ENCODE measurements around the gene TMCO1.
"Not testable (repeated sequence)": the region's sequence is repeated elsewhere in the genome, so short reads cannot be mapped to it uniquely, and the experiment has no call there.

TMCO1 gene

GRCh38 chr1:165747632-165748447, 20.8 kb downstream of the TMCO1 start:
- no peak for DNase-seq (ENCODE audit: low read depth in 2 of 2, low spot score in 1 of 2)

- not testable (repeated sequence) for DNase-seq (ENCODE audit: low read depth in 2 of 2, low spot score in 1 of 2)
These were observed 23.8 kb downstream of the TMCO1 start for GRCh38 chr1:165744913-165745312.

DNA sequence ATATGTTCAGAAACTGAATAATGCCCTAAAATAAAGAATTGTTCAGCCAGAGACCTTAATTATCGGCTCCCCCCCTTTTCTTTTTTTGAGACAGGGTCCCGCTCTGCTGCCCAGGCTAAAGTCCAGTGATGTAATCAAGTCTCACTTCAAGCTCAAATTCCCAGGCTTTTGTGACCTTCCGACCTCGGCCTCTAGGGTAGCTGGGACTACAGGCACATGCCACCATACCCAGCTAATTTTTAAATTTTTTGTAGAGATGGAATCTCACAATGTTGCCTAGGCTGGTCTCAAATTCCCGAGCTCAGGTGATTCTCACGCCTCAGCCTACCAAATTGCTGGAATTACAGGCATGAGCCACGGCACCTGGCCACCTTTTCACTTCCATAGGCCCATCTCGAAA, 26.5 kb downstream of the TMCO1 start:
- no peak for DNase-seq (ENCODE audit: low read depth in 2 of 2, low spot score in 1 of 2)

- no peak for DNase-seq (ENCODE audit: low read depth in 2 of 2, low spot score in 1 of 2)
These were observed 29.9 kb downstream of the TMCO1 start for GRCh38 chr1:165738794-165739193.

DNA sequence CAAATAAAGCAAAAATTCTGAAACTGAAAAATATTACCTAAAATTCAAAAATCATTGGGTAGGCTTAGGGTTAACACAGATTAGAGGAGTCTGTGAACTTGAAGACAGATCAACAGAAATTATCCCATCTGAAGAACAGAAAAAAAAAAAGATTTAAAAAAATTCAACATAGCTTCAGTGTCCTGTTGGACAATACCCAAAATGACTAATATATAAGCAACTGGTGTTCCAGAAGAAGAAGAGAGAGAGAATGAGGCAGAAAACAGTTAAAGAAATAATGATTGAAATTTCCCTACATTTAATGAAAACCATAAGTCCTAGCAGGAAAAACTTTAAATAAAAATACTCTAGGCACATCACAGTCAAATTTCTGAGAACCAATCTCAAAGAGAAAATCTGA, 31.5 kb downstream of the TMCO1 start:
- no peak for DNase-seq (ENCODE audit: low read depth in 2 of 2, low spot score in 1 of 2)

- DNase-seq (ENCODE audit: low read depth in 2 of 2, low spot score in 1 of 2), result no peak
These were observed 33.8 kb downstream of the TMCO1 start for GRCh38 chr1:165734906-165735305.

DNA sequence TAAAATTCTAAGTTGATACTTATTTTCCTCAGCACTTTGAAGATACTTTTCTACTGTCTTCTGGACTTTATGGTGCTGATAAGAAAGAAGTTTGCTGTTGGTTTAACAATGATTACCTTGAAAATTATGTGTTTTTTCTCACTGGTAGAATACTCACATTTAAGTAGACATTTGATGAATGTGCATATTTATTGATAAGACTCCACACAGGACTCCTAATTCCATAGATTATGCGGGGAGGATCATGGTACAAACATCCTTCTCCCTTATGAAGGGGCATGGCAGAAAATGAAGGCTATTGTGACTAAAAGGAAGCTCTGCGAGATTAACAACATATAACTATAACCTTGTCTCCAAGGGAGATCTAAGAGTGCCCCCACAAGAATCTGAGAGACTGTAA, 41.8 kb downstream of the TMCO1 start:
- DNase-seq (ENCODE audit: low read depth in 2 of 2, low spot score in 1 of 2), result no peak

GRCh38 chr1:165726169-165726568, 42.5 kb downstream of the TMCO1 start:
- no peak for DNase-seq (ENCODE audit: low read depth in 2 of 2, low spot score in 1 of 2)

DNA sequence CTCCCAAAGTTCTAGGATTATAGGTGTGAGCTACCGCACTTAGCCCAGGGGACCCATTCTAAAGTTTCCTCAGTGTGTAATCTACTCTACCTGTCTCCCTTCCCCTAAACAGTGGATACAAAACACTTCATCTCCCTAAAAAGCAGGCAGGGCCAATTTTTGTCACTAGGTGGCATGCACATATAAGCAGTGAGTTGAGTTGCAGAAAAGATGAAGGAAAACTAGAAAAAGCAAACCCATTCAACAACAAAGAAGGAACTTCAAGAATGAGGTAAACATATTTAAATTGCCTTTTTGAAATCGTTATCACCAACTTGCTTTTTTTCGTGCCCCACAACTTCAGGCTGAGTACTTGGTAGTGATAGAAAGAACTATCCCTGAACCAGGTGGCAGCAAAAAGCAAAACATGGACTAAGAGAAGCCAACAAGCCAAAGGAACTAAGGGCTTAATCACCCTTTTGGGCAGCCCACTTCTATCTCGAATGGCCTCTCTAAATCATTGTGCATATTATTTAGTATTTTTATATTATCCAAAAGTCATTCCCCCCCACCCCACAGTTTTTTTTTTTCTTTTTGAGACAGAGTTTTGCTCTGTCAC, 50.7 kb downstream of the TMCO1 start:
- no peak for DNase-seq (ENCODE audit: low read depth in 2 of 2, low spot score in 1 of 2)

- DNase-seq (ENCODE audit: low read depth in 2 of 2, low spot score in 1 of 2), result not testable (repeated sequence)
These were observed 52.2 kb downstream of the TMCO1 start for GRCh38 chr1:165716265-165717051.

GRCh38 chr1:165712764-165713163, 55.9 kb downstream of the TMCO1 start:
- no peak for DNase-seq (ENCODE audit: low read depth in 2 of 2, low spot score in 1 of 2)

- DNase-seq (ENCODE audit: low read depth in 2 of 2, low spot score in 1 of 2), result no peak
These were observed 60.5 kb downstream of the TMCO1 start for GRCh38 chr1:165707984-165708706.

GRCh38 chr1:165703648-165704047, 65.0 kb downstream of the TMCO1 start:
- DNase-seq (ENCODE audit: low read depth in 2 of 2, low spot score in 1 of 2), result no peak

- not testable (repeated sequence) for DNase-seq (ENCODE audit: low read depth in 2 of 2, low spot score in 1 of 2)
These were observed 66.7 kb downstream of the TMCO1 start for GRCh38 chr1:165701922-165702321.

GRCh38 chr1:165699577-165699976, 69.1 kb downstream of the TMCO1 start:
- DNase-seq (ENCODE audit: low read depth in 2 of 2, low spot score in 1 of 2), result no peak

GRCh38 chr1:165698761-165699052, 70.0 kb downstream of the TMCO1 start:
- DNase-seq (ENCODE audit: low read depth in 2 of 2, low spot score in 1 of 2), result no peak

GRCh38 chr1:165697881-165698760, 70.5 kb downstream of the TMCO1 start, which contains the start of gene ALDH9A1:
Gene ALDH9A1 (minus strand): TSS chr1:165698562. CDS start chr1:165698558, 4 bp downstream.
- DNase-seq (ENCODE audit: low read depth in 2 of 2, low spot score in 1 of 2), result peak; percentile 61 to 72

GRCh38 chr1:165697491-165697880, 71.2 kb downstream of the TMCO1 start:
- DNase-seq (ENCODE audit: low read depth in 2 of 2, low spot score in 1 of 2), result no peak

- DNase-seq (ENCODE audit: low read depth in 2 of 2, low spot score in 1 of 2), result no peak
These were observed 72.0 kb downstream of the TMCO1 start for GRCh38 chr1:165696625-165697100.

DNA sequence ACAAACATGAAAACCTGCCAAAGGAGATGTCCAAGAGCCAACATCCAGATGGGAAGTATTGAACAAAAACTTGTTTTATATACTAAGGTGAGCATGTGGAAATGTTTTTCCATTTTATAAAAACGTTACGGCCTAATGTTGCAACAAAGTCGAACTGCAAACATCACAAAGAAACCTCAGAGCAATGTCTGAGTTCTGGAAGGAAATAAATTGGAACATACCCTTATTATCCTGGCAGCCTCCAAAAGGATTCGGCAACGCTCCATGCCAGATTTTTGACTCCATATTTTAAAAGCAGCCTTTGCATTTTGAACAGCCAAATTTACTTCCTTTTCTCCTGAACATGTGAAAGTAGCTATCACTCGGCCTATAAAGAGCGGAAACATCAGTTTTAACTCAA, 73.6 kb downstream of the TMCO1 start:
- no peak for DNase-seq (ENCODE audit: low read depth in 2 of 2, low spot score in 1 of 2)
